Measurements from ENCODE around the gene SCYL3.
"Not testable (repeated sequence)": the region's sequence is repeated elsewhere in the genome, so short reads cannot be mapped to it uniquely, and the experiment has no call there.

SCYL3 gene

GRCh38 chr1:169871988-169872387, 21.7 kb downstream of the SCYL3 start:
- DNase-seq (ENCODE audit: low read depth), result not testable (repeated sequence)

- no peak for DNase-seq (ENCODE audit: low read depth)
Measured at GRCh38 chr1:169869426-169869825, 24.3 kb downstream of the SCYL3 start.

- no peak for DNase-seq (ENCODE audit: low read depth)
Measured at GRCh38 chr1:169868978-169869377, 24.7 kb downstream of the SCYL3 start.

GRCh38 chr1:169867012-169867675, 26.6 kb downstream of the SCYL3 start:
- DNase-seq (ENCODE audit: low read depth), result no peak

- DNase-seq (ENCODE audit: low read depth), result no peak
Measured at GRCh38 chr1:169866577-169866976, 27.1 kb downstream of the SCYL3 start.

- DNase-seq (ENCODE audit: low read depth), result not testable (repeated sequence)
Measured at GRCh38 chr1:169864531-169864930, 29.2 kb downstream of the SCYL3 start.

- no peak for DNase-seq (ENCODE audit: low read depth)
Measured at GRCh38 chr1:169860750-169861149, 32.9 kb downstream of the SCYL3 start.

GRCh38 chr1:169860187-169860586, 33.5 kb downstream of the SCYL3 start:
- DNase-seq (ENCODE audit: low read depth), result no peak

GRCh38 chr1:169859001-169859400, 34.7 kb downstream of the SCYL3 start:
- DNase-seq (ENCODE audit: low read depth), result no peak

- no peak for DNase-seq (ENCODE audit: low read depth)
Measured at GRCh38 chr1:169858467-169858866, 35.2 kb downstream of the SCYL3 start.

- no peak for DNase-seq (ENCODE audit: low read depth)
Measured at GRCh38 chr1:169853341-169853740, 40.4 kb downstream of the SCYL3 start.

GRCh38 chr1:169849346-169850022, 44.2 kb downstream of the SCYL3 start:
- DNase-seq (ENCODE audit: low read depth), result no peak

GRCh38 chr1:169848456-169848855, 45.2 kb downstream of the SCYL3 start:
- no peak for DNase-seq (ENCODE audit: low read depth)

- no peak for DNase-seq (ENCODE audit: low read depth)
Measured at GRCh38 chr1:169844941-169845608, 48.6 kb downstream of the SCYL3 start.

GRCh38 chr1:169838942-169839341, 54.8 kb downstream of the SCYL3 start:
- no peak for DNase-seq (ENCODE audit: low read depth)

GRCh38 chr1:169836198-169836597, 57.5 kb downstream of the SCYL3 start:
- DNase-seq (ENCODE audit: low read depth), result no peak

- DNase-seq (ENCODE audit: low read depth), result no peak
Measured at GRCh38 chr1:169835647-169836046, 58.0 kb downstream of the SCYL3 start.

GRCh38 chr1:169834869-169835268, 58.8 kb downstream of the SCYL3 start:
- DNase-seq (ENCODE audit: low read depth), result no peak

- no peak for DNase-seq (ENCODE audit: low read depth)
Measured at GRCh38 chr1:169833179-169833901, 60.4 kb downstream of the SCYL3 start.

- no peak for DNase-seq (ENCODE audit: low read depth)
Measured at GRCh38 chr1:169829671-169830070, 64.0 kb downstream of the SCYL3 start.

GRCh38 chr1:169824153-169824552, 69.5 kb downstream of the SCYL3 start:
- no peak for DNase-seq (ENCODE audit: low read depth)

GRCh38 chr1:169821500-169821899, 72.2 kb downstream of the SCYL3 start:
- no peak for DNase-seq (ENCODE audit: low read depth)

GRCh38 chr1:169816617-169817016, 77.1 kb downstream of the SCYL3 start:
- DNase-seq (ENCODE audit: low read depth), result no peak

All from HS-27A (cell line).